ENCODE results near the gene ISCA1.

DNA sequence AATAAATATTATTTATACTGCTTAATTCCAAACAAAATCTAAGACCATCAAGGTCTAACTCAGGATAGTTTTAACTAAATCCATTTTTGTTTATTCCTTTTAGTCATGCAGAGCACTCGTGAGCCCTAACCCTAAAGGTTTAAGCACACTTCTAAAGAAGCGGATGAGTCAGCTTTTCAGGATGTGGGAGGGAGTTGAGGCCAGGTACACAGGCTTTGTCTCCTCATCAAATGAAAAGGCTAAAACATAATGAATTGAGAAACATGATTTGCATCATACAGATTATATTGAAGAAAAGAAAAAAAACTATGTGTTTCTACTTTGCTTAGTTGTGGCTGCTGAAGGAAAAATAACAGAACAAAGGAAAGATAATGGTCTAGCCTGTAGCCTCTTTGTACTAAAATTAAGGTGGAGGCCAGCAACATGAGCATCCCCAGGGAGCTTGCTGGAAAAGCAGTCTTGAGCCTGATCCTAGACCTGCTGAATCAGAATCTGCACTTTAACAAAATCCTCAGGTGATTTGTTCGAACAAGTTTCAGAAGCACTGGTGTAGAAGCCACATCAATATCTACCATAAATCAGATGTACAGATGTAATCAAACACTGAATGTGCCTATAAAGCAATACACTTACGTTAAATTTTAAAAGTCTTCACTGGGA, 21.1 kb upstream of the ISCA1 start:
- TF ChIP-seq, protein P1, sequence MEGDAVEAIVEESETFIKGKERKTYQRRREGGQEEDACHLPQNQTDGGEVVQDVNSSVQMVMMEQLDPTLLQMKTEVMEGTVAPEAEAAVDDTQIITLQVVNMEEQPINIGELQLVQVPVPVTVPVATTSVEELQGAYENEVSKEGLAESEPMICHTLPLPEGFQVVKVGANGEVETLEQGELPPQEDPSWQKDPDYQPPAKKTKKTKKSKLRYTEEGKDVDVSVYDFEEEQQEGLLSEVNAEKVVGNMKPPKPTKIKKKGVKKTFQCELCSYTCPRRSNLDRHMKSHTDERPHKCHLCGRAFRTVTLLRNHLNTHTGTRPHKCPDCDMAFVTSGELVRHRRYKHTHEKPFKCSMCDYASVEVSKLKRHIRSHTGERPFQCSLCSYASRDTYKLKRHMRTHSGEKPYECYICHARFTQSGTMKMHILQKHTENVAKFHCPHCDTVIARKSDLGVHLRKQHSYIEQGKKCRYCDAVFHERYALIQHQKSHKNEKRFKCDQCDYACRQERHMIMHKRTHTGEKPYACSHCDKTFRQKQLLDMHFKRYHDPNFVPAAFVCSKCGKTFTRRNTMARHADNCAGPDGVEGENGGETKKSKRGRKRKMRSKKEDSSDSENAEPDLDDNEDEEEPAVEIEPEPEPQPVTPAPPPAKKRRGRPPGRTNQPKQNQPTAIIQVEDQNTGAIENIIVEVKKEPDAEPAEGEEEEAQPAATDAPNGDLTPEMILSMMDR (IDR thresholded peaks at IDR 0.05; ENCODE audit: insufficient read depth, low read length): no peak
- TF ChIP-seq POLR2AphosphoS5 (IDR thresholded peaks at IDR 0.05; ENCODE audit: low read depth): no peak
- no peak for TF ChIP-seq SPI1 (IDR thresholded peaks at IDR 0.05; ENCODE audit: borderline replicate concordance, low read depth)
- TF ChIP-seq, protein P2, sequence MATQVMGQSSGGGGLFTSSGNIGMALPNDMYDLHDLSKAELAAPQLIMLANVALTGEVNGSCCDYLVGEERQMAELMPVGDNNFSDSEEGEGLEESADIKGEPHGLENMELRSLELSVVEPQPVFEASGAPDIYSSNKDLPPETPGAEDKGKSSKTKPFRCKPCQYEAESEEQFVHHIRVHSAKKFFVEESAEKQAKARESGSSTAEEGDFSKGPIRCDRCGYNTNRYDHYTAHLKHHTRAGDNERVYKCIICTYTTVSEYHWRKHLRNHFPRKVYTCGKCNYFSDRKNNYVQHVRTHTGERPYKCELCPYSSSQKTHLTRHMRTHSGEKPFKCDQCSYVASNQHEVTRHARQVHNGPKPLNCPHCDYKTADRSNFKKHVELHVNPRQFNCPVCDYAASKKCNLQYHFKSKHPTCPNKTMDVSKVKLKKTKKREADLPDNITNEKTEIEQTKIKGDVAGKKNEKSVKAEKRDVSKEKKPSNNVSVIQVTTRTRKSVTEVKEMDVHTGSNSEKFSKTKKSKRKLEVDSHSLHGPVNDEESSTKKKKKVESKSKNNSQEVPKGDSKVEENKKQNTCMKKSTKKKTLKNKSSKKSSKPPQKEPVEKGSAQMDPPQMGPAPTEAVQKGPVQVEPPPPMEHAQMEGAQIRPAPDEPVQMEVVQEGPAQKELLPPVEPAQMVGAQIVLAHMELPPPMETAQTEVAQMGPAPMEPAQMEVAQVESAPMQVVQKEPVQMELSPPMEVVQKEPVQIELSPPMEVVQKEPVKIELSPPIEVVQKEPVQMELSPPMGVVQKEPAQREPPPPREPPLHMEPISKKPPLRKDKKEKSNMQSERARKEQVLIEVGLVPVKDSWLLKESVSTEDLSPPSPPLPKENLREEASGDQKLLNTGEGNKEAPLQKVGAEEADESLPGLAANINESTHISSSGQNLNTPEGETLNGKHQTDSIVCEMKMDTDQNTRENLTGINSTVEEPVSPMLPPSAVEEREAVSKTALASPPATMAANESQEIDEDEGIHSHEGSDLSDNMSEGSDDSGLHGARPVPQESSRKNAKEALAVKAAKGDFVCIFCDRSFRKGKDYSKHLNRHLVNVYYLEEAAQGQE (IDR thresholded peaks at IDR 0.05; ENCODE audit: insufficient replicate concordance, low read depth): no peak
- no peak for TF ChIP-seq GABPA (IDR thresholded peaks at IDR 0.05; ENCODE audit: low read depth)
